SK-N-SH treated with all-trans-retinoic acid at 6 μM for 48 hours (cell line): ENCODE results near the gene PIP5K1C.
"Not testable (repeated sequence)": the region's sequence is repeated elsewhere in the genome, so short reads cannot be mapped to it uniquely, and the experiment has no call there.

Source experiments
- ZC3H10 ChIP-seq: fragments of 250-450 bp; sonication (Bioruptor Pico); IDR thresholded peaks from 2 replicates; pipeline ENCODE4 v1.5.1; 2021; ENCODE audit warnings: mild to moderate bottlenecking, moderate library complexity
- ZNF565 ChIP-seq: fragments of 450-650 bp; formaldehyde crosslinking; conservative IDR thresholded peaks from 2 replicates; pipeline ENCODE4 v1.5.0; 2020; ENCODE audit warnings: low read depth, mild to moderate bottlenecking, moderate library complexity

DNA sequence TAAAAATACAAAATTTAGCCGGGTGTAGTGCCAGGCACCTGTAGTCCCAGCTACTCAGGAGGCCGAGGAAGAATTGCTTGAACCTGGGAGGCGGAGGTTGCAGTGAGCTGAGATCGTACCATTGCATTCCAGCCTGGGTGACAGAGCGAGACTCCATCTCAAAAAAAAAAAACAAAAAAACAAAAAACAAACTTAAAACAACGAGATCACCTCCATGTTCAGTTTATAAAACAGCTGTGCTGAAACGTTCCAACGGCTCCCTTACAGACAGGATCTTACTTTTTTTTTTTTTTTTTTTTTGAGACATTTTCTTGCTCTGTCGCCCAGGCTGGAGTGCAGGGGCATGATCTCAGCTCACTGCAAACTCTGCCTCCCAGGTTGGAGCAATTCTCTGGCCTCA, 71.5 kb downstream of the PIP5K1C start:
- TF ChIP-seq ZNF565, ZC3H10 (CRISPR knock-in tag): not testable (repeated sequence)
